SU-DHL-6 (cell line): Measurements from ENCODE around the gene SSR4.

ENCODE experiments used
- H2AFZ ChIP-seq: fragments of 200-600 bp; sonication (generic); 2 replicates; pipeline ENCODE4 v1.6.1; 2014; ENCODE audit warnings: low read depth, mild to moderate bottlenecking, moderate library complexity, mixed read lengths, antibody characterized with exemption, low read length; ENCODE audit not compliant: severe bottlenecking
- H3F3A ChIP-seq: fragments of 200-600 bp; shearing (Covaris generic); 2 replicates; pipeline ENCODE4 v1.6.0; 2016; ENCODE audit warnings: antibody characterized with exemption, mild to moderate bottlenecking; ENCODE audit not compliant: insufficient read depth
- H3K27ac ChIP-seq: fragments of 200-600 bp; sonication (generic); 2 replicates; pipeline ENCODE4 v1.5.1; 2016; ENCODE audit warnings: low read depth, mild to moderate bottlenecking, low read length, moderate library complexity, mixed read lengths
- H3K27me3 ChIP-seq: fragments of 200-600 bp; sonication (generic), shearing (Covaris generic); 2 replicates; pipeline ENCODE4 v1.6.0; 2014; ENCODE audit warnings: mild to moderate bottlenecking, low read length
- H3K36me3 ChIP-seq: fragments of 200-600 bp; sonication (generic); 2 replicates; pipeline ENCODE4 v1.6.1; 2014; ENCODE audit warnings: mild to moderate bottlenecking, low read length, mixed read lengths
- H3K4me2 ChIP-seq: fragments of 300-600, 200-600 bp; shearing (Covaris generic), sonication (generic); 2 replicates; pipeline ENCODE4 v1.6.0; 2014; ENCODE audit warnings: low read length, low read depth, mild to moderate bottlenecking; ENCODE audit not compliant: poor library complexity, severe bottlenecking
- H3K4me3 ChIP-seq: fragments of 200-600 bp; sonication (generic); 2 replicates; pipeline ENCODE4 v1.5.1; 2014; ENCODE audit warnings: antibody characterized with exemption, low read length, mild to moderate bottlenecking, mixed read lengths; ENCODE audit not compliant: insufficient read depth, poor library complexity, severe bottlenecking
- H3K79me2 ChIP-seq: fragments of 200-600 bp; sonication (generic); 2 replicates; pipeline ENCODE4 v1.6.1; 2014; ENCODE audit warnings: mild to moderate bottlenecking, low read length, moderate library complexity; ENCODE audit not compliant: insufficient read depth
- H3K9ac ChIP-seq: fragments of 200-600 bp; sonication (generic); 2 replicates; pipeline ENCODE4 v1.7.0; 2014; ENCODE audit warnings: mild to moderate bottlenecking, low read length
- H3K9me2 ChIP-seq: fragments of 200-600 bp; sonication (generic); replicated peaks from 2 replicates; pipeline ENCODE4 v1.6.1; 2014; ENCODE audit warnings: low read length; ENCODE audit not compliant: insufficient read depth
- H3K9me3 ChIP-seq: fragments of 200-600 bp; sonication (generic); 2 replicates; pipeline ENCODE4 v1.6.1; 2014; ENCODE audit warnings: low read length, mixed read lengths; ENCODE audit not compliant: insufficient read depth
- H4K20me1 ChIP-seq: fragments of 200-600 bp; sonication (generic); 2 replicates; pipeline ENCODE4 v1.6.1; 2014; ENCODE audit warnings: low read depth, mild to moderate bottlenecking, antibody characterized with exemption, low read length, moderate library complexity, mixed read lengths
- EZH2phosphoT487 ChIP-seq: fragments of 200-600 bp; sonication (generic), shearing (Covaris generic); conservative IDR thresholded peaks from 2 replicates; pipeline ENCODE4 v1.6.1; 2018; ENCODE audit warnings: mild to moderate bottlenecking, antibody characterized with exemption, low read length, moderate library complexity, mixed read lengths
- TF ChIP-seq, protein P1 (sequence below): fragments of 200-600 bp; sonication (generic); IDR thresholded peaks from one replicate; pipeline ENCODE4 v1.5.1; 2017; ENCODE audit warnings: antibody characterized with exemption, mild to moderate bottlenecking, low read length, moderate library complexity; ENCODE audit not compliant: insufficient read depth, poor library complexity, severe bottlenecking

SSR4 gene

DNA sequence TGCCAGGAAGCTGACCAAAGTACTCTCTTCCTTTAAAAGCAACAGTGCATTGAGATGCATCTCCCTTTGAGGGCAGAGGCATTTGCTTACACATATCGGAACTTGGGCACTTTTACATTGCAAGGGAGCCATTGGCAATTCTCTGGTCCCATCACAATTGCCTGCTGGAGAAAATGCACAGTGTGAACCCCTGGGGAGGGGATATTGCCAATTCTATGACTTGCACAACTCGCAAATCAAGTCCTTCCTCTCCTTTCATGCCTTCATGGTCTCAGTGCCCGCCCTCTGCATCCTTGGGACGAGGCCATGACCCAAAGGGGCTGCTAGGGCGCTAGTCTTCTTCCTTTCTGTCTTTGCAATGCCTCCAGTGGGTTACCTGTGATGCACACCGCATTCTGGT, 50.7 kb downstream of the SSR4 start:
- H2AFZ ChIP-seq = no peak overlapping the region
- no peak overlapping the region for H3K4me2 ChIP-seq
- TF ChIP-seq EZH2phosphoT487 = no peak
- no peak overlapping the region for H3K9ac ChIP-seq
- no peaks in the 10 kb centered on the region for H3F3A ChIP-seq
- no peak overlapping the region for H3K27ac ChIP-seq
- no peaks in the 10 kb centered on the region for H3K27me3 ChIP-seq
- no peaks in the 10 kb centered on the region for H3K9me2 ChIP-seq
- H3K9me3 ChIP-seq = no peaks in the 10 kb centered on the region
- H4K20me1 ChIP-seq = no peaks in the 10 kb centered on the region
- no peak overlapping the region for H3K4me3 ChIP-seq
- no peaks in the 10 kb centered on the region for H3K79me2 ChIP-seq
- no peaks in the 10 kb centered on the region for H3K36me3 ChIP-seq

DNA sequence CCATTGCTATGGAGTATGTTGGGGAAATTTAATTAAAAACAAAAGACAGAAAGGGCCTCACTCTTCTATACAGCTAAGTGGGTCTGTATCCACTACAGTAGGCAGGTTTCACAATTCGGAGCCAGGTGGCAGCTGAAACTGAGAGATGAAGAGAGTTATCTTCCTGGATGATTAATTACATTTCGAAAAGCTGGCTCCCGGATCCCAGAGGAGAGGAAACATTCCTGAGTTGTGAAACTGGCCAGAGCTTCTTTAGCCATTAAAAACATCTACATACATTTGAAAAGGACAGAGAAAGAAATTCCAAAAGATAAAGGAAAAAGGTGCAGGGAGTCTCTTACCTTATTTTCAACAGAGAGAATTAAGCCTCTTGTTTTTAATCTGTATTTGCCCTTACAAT, 51.4 kb downstream of the SSR4 start:
- Histone ChIP-seq H3K27ac (no peak overlapping the region), H3K4me2 (no peak overlapping the region), H3K4me3 (no peak overlapping the region), H3K9ac (no peak overlapping the region), H2AFZ (no peak overlapping the region), H3K27me3 (no peaks in the 10 kb centered on the region), H3K9me3 (no peaks in the 10 kb centered on the region), H4K20me1 (no peaks in the 10 kb centered on the region), H3K79me2 (no peaks in the 10 kb centered on the region), H3F3A (no peaks in the 10 kb centered on the region), H3K9me2 (no peaks in the 10 kb centered on the region), H3K36me3 (no peaks in the 10 kb centered on the region)
- TF ChIP-seq, protein P1, sequence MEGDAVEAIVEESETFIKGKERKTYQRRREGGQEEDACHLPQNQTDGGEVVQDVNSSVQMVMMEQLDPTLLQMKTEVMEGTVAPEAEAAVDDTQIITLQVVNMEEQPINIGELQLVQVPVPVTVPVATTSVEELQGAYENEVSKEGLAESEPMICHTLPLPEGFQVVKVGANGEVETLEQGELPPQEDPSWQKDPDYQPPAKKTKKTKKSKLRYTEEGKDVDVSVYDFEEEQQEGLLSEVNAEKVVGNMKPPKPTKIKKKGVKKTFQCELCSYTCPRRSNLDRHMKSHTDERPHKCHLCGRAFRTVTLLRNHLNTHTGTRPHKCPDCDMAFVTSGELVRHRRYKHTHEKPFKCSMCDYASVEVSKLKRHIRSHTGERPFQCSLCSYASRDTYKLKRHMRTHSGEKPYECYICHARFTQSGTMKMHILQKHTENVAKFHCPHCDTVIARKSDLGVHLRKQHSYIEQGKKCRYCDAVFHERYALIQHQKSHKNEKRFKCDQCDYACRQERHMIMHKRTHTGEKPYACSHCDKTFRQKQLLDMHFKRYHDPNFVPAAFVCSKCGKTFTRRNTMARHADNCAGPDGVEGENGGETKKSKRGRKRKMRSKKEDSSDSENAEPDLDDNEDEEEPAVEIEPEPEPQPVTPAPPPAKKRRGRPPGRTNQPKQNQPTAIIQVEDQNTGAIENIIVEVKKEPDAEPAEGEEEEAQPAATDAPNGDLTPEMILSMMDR = no peak
- no peak for TF ChIP-seq EZH2phosphoT487
